Measurements from ENCODE around the gene CEP170.

DNA sequence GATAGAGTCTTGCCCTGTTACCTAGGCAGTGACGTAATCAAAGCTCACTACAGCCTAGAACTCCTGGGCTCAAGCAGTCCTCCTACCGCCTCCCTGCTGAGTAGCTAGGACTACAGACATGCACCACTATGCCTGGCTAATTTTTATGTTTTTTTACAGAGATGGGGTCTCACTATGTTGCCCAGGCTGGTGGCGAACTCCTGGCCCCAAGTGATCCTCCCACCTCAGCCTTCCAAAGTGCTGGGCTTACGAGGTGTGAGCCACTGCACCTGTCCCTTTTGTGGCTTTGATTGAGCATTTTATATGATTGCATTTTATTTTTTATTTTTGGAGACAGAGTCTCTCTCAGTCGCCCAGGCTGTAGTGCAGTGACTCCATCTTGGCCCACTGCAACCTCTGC, 26.6 kb upstream of the CEP170 start:
- TF ChIP-seq, protein P1, sequence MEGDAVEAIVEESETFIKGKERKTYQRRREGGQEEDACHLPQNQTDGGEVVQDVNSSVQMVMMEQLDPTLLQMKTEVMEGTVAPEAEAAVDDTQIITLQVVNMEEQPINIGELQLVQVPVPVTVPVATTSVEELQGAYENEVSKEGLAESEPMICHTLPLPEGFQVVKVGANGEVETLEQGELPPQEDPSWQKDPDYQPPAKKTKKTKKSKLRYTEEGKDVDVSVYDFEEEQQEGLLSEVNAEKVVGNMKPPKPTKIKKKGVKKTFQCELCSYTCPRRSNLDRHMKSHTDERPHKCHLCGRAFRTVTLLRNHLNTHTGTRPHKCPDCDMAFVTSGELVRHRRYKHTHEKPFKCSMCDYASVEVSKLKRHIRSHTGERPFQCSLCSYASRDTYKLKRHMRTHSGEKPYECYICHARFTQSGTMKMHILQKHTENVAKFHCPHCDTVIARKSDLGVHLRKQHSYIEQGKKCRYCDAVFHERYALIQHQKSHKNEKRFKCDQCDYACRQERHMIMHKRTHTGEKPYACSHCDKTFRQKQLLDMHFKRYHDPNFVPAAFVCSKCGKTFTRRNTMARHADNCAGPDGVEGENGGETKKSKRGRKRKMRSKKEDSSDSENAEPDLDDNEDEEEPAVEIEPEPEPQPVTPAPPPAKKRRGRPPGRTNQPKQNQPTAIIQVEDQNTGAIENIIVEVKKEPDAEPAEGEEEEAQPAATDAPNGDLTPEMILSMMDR (IDR thresholded peaks at IDR 0.05; ENCODE audit: low read length) = no peak
- no peak for TF ChIP-seq EZH2 (IDR thresholded peaks at IDR 0.05; ENCODE audit: borderline replicate concordance, low read length)
